Stomach (tissue), 4 donors: ENCODE results near the gene INPP1.

ENCODE experiments used
- EP300 ChIP-seq: sonication (generic); formaldehyde crosslinking; IDR thresholded peaks from one replicate; pipeline ENCODE4 v1.6.1; 2017; ENCODE audit warnings: antibody characterized with exemption
- POLR2A ChIP-seq, 4 donors: fragments of 450-650 bp; IDR thresholded peaks; one replicate each; pipeline ENCODE4 v1.6.1; 2016; ENCODE audit warnings: antibody characterized with exemption in 4 of 4, control low read depth in 2 of 4, mild to moderate bottlenecking in 1 of 4, moderate library complexity in 1 of 4
- POLR2AphosphoS5 ChIP-seq, 3 donors: sonication (generic); formaldehyde crosslinking; IDR thresholded peaks; one replicate each; pipeline ENCODE4 v1.6.1; 2016; ENCODE audit warnings: antibody characterized with exemption in 3 of 3
- TF ChIP-seq, protein P1 (sequence below), 7 experiments: fragments of 450-650 bp in 4 of 7; fragments of 200-600 bp in 3 of 7; sonication (generic) in 3 of 7; IDR thresholded peaks; one replicate each; pipeline ENCODE4 v1.5.1; 2016 to 2019; ENCODE audit warnings: antibody characterized with exemption in 7 of 7, control low read depth in 2 of 7, mild to moderate bottlenecking in 1 of 7

DNA sequence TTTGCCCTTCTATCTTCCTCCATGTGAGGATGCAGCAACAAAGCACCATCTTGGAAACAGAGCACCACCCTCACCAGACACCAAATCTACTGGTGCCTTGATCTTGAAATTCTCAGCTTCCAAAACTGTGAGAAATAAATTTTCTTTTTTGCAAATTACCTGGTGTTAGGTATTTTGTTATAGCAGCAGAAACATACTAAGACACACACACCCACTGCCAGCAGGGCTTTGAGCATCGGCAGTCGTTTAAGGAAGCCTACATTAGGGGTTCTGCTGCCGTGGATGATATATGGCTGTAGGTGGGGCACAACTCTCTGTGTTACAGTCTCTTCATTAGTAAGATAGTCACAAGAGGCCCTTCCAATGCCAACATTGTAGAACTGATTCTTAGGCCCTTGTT lies 44.0 kb downstream of the INPP1 start:
- TF ChIP-seq, protein P1, sequence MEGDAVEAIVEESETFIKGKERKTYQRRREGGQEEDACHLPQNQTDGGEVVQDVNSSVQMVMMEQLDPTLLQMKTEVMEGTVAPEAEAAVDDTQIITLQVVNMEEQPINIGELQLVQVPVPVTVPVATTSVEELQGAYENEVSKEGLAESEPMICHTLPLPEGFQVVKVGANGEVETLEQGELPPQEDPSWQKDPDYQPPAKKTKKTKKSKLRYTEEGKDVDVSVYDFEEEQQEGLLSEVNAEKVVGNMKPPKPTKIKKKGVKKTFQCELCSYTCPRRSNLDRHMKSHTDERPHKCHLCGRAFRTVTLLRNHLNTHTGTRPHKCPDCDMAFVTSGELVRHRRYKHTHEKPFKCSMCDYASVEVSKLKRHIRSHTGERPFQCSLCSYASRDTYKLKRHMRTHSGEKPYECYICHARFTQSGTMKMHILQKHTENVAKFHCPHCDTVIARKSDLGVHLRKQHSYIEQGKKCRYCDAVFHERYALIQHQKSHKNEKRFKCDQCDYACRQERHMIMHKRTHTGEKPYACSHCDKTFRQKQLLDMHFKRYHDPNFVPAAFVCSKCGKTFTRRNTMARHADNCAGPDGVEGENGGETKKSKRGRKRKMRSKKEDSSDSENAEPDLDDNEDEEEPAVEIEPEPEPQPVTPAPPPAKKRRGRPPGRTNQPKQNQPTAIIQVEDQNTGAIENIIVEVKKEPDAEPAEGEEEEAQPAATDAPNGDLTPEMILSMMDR (IDR thresholded peaks at IDR 0.05): no peak
- TF ChIP-seq POLR2AphosphoS5 (IDR thresholded peaks at IDR 0.05) (no peak), POLR2A (IDR thresholded peaks at IDR 0.05) (no peak), EP300 (no peak)
